NCI-H1417 (cell line): ENCODE results near the gene STXBP2.
A peak's percentile ranks its signal among the peaks of the same experiment; 100 is the strongest.

Experiments used
- DNase-seq, 3 experiments: peaks; one replicate each; lab custom pipeline; 2025; lab: John Stamatoyannopoulos, UW

Gene STXBP2

GRCh38 chr19:7650148-7650547, 13.2 kb downstream of the STXBP2 start:
- DNase-seq: no peak

GRCh38 chr19:7652061-7652641, 15.2 kb downstream of the STXBP2 start:
- peak; percentile 67 to 91 (median 80) for DNase-seq

DNA sequence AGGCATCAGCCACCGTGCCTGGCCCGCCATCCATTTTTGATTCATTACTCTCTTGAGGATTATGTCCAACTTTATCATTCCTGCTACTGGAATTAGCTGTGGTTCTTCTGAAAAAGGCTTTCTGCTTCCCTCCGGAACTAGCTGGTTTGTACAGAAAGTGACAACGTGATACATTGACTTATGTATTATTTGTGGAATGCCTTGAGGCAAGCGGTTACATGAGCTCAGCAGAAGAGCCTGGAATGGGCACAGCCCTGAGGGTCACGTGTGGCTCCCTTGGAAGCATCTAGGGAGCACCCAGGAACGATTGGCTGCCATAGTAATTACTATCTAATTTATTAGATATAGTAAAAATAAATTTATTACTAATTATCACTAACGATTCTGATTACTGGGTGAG, 17.5 kb downstream of the STXBP2 start:
- peak in 1 of 3 experiments; percentile 4 for DNase-seq

DNA sequence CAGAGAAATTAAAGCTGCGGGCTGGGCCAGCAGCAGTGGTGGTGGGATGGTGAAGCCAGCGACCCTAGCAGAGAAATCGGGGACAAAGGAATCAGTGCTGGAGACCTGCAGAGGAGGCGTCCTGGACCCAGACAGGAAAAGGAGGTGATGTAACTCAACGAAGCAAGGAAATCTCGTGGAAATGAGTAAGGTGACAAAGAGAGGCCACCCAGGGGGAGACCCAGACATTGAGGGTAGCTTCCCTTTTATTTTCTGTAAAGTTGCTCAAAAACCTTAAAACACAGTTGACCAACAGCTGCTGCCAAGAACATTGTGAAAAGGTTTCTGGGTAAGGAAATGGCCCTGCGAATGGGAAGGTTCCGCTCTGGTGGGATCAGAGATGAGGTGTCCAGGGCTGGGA, 18.7 kb downstream of the STXBP2 start:
- DNase-seq: no peak

- no peak for DNase-seq
Observed at GRCh38 chr19:7657131-7657751, 20.3 kb downstream of the STXBP2 start.

DNA sequence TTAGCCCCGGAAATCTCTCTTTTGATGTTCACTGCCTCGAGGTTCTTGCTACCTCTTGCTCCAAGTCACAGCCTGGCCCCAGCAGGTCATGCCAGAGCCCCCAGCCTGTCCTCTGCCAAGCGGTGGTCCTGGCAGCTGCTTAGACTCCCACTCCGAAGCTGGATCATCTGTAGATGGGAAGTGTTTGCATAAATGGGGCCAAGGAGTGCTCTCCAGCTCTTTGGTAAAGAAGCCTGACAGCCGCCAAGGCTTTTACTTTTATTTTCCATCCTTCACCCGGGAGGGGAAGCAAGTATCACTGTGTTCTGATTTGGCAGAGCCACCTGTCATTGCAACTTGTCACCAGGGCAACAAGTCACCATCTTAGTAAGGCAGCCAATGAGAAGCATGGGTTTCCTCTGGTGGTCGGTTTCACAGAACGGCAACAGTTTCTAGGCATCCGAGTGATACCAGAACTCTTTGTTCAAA, 21.3 kb downstream of the STXBP2 start:
- peak in 2 of 3 experiments; percentile 23 to 76 for DNase-seq

- no peak for DNase-seq
Observed at GRCh38 chr19:7661744-7662538, 25.0 kb downstream of the STXBP2 start.

DNA sequence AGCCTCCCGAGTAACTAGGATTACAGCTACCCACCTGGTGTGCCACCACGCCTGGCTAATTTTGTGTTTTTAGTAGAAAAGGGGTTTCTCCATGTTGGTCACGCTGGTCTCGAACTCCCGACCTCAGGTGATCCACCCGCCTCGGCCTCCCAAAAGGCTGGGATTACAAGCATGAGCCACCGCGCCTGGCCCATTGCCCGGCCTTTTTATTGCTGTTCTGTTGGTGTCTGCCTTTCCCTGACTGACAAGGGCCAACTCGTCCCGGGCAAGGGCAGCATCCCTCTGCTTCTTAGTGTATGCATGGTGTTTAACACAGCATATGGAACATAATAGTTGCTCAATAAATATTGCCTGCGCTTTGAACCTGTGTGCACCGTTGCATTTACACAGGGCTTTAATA, 25.7 kb downstream of the STXBP2 start:
- DNase-seq: no peak

DNA sequence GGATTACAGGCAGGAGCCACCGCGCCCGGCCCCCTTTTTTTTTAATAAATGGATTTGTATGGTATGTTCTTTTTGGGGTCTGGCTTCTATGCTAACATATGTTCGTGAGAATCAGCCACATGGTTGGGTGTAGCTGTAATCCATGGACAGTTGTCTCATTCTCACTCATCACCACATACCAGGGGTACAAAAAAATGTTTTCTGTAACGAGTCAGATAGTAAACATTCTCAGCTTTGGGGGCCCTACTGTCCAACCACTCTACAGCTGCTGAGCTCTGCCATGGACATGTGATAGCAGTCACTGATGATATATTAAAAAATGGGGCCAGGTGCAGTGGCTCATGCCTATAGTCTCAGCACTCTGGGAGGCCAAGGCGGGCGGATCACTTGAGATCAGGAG, 26.8 kb downstream of the STXBP2 start:
- no peak for DNase-seq

GRCh38 chr19:7665076-7665475, 28.2 kb downstream of the STXBP2 start:
- no peak for DNase-seq

GRCh38 chr19:7668842-7669241, 31.9 kb downstream of the STXBP2 start, which contains the start of gene RETN:
Gene RETN (plus strand): TSS chr19:7669049. CDS start chr19:7669327, 278 bp downstream.
- DNase-seq: no peak

DNA sequence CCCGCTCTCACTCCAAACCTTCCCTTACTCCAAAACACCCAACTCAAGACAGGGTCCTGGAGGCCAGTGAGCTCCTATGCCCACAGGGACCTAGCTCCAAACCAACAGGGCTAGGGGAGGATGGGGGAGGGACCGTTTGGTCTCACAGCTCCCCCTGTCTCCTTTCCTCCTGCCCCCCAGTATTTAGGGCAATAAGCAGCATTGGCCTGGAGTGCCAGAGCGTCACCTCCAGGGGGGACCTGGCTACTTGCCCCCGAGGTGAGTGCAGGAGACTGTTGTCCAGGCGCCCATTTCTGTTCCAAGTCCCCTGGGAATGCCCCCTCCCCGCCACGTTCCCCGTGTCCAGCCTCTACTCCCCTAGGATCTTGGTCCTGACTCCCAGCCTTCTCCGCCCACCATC, 32.7 kb downstream of the STXBP2 start:
- no peak for DNase-seq

DNA sequence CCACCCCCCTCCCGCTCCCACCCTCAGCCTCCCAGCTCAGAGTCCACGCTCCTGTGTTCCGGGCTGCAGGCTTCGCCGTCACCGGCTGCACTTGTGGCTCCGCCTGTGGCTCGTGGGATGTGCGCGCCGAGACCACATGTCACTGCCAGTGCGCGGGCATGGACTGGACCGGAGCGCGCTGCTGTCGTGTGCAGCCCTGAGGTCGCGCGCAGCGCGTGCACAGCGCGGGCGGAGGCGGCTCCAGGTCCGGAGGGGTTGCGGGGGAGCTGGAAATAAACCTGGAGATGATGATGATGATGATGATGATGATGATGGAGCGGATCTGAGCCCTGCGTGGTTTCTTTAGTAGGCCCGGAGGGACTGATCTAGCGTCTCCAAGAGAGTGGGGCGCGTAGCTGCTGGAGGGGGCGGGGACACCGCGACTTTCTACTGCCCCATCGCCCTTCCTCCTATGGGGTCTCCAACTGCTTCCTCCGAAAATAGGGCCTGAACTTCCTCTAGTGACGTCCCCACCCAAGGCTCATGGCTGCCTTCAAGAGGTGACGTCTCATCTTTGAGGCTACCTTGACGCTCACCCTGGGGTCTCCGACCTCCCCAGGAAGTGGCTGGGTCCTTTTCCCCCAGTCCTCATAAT, 33.4 kb downstream of the STXBP2 start:
- peak in 2 of 3 experiments; percentile 24 to 42 for DNase-seq

DNA sequence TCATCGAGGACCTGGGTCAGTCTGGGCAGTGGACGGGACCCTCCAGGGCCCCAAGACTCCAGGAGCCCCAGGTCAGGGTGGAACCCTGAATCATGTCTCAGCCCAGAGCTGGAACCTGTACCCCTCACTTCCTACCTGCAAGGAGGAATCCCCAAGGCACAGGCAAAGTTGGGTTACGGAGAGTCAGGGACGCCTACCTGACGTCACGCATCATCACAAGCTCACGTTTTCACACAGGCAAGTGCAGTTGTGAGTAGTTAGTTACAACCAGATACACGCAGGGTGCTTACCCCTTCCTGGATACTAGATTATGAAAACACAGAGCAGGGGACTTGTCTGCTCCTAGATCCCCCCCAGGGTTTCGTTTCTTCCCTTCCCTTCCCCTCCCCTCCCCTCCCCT, 33.9 kb downstream of the STXBP2 start:
- no peak for DNase-seq

DNA sequence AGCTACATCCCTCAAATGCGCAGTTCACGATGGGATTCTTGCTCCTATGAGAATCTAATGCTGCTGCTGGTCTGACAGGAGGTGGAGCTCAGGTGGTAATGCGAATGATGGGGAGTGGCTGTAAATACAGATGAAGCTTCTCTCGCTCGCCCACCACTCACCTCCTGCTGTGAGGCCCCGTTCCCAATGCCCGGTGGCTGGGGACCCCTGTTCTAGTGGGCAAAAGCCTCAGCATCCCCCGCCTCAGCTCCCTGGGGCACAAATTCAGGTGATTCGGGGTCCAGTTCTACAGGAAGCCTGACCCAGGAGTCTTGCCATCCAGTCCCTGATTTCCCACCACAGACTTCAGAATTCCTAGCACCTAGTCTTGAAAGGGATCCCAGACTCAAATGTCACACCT, 35.6 kb downstream of the STXBP2 start:
- DNase-seq: no peak

- peak; percentile 6 to 71 (median 45) for DNase-seq
Observed at GRCh38 chr19:7674010-7675005, 37.4 kb downstream of the STXBP2 start.

DNA sequence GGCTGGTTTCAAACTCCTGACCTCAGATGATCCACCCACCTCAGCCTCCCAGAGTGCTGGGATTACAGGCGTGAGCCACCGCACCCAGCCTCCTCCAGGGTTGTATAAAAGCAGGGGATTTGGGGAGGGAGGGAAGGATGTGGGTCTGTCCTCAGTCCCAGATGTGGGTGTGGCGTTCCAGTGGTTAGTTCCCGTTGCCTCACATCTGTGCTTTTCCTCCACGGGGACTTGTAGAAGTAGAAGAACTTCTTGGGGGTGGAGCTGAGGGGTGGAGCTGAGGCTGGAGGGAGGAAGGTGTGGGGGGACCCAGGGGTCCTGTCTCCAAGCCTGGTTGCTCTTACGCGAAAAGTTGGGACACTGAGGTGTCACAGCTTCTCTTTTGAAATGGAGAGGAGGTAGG, 39.5 kb downstream of the STXBP2 start:
- no peak for DNase-seq

- no peak for DNase-seq
Observed at GRCh38 chr19:7676854-7677253, 39.9 kb downstream of the STXBP2 start, which contains the start of gene MCEMP1. Gene MCEMP1 (plus strand): TSS chr19:7677090. CDS start chr19:7677121, 31 bp downstream.

DNA sequence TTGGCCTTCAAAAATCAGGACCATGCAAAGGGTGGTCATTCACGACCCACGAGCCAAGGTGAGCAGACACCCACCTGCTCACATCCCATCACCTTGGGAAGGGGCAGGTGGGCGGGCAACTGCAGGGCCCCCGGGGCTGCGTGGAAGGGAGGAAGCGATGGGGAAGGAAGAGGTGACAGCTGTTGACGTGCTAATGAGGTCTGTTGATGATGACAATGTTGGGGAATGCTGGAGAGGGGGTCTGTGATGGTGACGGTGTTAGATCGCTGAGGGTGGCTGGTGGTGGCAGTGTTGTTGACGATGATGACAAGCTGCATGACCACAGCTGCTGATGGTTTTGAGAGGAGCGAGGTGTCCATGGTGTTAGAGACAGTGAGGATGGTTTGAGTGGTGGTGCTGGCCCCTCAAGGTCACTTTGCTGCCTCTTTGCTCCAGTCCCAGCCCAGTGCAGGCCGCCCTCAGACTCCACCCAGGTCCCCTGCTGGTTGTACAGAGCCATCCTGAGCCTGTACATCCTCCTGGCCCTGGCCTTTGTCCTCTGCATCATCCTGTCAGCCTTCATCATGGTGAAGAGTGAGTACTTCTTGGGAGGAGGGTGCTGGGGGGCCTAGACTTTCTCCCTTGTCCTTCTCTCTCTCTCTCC, 40.9 kb downstream of the STXBP2 start:
- no peak for DNase-seq

DNA sequence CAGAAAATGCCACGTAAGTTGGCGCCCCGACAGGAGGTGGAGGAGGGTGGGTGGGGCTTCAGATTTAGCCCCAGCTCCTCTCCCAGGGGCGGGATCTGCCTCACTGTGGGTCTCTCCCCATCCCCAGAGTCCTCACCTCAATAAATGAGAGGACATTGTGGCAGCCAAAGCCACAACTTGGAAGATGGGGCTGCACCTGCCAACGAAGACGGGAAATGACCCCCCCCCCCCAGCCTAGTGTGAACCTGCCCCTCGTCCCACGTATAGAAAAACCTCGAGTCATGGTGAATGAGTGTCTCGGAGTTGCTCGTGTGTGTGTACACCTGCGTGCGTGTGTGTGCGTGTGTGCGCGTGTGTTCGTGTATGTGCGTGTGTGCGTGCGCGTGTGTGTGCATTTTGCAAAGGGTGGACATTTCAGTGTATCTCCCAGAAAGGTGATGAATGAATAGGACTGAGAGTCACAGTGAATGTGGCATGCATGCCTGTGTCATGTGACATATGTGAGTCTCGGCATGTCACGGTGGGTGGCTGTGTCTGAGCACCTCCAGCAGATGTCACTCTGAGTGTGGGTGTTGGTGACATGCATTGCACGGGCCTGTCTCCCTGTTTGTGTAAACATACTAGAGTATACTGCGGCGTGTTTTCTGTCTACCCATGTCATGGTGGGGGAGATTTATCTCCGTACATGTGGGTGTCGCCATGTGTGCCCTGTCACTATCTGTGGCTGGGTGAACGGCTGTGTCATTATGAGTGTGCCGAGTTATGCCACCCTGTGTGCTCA, 42.3 kb downstream of the STXBP2 start:
- peak in 2 of 3 experiments; percentile 46 to 74 for DNase-seq
